ENCODE data around the gene UFD1.

DNA sequence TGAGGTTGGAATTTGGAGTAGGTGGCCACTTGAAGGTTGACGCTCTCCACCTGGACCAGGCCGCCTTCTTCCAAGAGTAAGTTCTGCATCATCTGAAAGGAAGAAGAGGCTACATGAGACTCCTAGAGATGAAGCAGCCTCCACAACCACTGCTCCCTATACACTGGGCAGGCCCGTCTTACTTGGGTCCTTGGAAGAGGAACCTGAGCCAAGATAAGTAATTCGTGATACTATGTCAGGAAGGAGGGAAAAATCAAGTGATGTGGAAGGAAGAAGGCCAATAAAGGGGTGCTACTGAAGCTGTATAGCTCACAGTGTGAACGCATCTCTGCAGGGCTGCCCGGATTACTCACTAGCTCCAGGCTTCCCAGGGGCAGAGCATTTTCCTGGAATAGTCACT lies 11.1 kb downstream of the UFD1 start:
- TF ChIP-seq, protein P1, sequence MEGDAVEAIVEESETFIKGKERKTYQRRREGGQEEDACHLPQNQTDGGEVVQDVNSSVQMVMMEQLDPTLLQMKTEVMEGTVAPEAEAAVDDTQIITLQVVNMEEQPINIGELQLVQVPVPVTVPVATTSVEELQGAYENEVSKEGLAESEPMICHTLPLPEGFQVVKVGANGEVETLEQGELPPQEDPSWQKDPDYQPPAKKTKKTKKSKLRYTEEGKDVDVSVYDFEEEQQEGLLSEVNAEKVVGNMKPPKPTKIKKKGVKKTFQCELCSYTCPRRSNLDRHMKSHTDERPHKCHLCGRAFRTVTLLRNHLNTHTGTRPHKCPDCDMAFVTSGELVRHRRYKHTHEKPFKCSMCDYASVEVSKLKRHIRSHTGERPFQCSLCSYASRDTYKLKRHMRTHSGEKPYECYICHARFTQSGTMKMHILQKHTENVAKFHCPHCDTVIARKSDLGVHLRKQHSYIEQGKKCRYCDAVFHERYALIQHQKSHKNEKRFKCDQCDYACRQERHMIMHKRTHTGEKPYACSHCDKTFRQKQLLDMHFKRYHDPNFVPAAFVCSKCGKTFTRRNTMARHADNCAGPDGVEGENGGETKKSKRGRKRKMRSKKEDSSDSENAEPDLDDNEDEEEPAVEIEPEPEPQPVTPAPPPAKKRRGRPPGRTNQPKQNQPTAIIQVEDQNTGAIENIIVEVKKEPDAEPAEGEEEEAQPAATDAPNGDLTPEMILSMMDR (IDR thresholded peaks at IDR 0.05), result no peak
- TF ChIP-seq EZH2 (IDR thresholded peaks at IDR 0.05; ENCODE audit: borderline replicate concordance, insufficient read depth, low read depth, low read length, poor library complexity, severe bottlenecking), result no peak
